H9 (cell line): ENCODE results near the gene PRKAR2A. TPM values are rescaled to one million over a fixed set of nuclear protein-coding genes. Genes with fewer than 3 reads are reported as not detected.
A peak's percentile ranks its signal among the peaks of the same experiment; 100 is the strongest.

Experiments used
- DNase-seq: peaks from one replicate; pipeline ENCODE4 v3.0.0-alpha.2; 2017
- H2AFZ ChIP-seq: one replicate; pipeline ENCODE4 v1.6.1; 2013; ENCODE audit warnings: mild to moderate bottlenecking, low read length, control low read depth, moderate library complexity
- H2AK5ac ChIP-seq: 2 replicates; pipeline ENCODE4 v1.6.1; 2013; ENCODE audit warnings: low read length, control low read depth, mixed read lengths; ENCODE audit not compliant: insufficient read length
- H2BK120ac ChIP-seq: one replicate; pipeline ENCODE4 v1.6.1; 2013; ENCODE audit warnings: low read depth, mild to moderate bottlenecking, low read length, control low read depth, inconsistent platforms; ENCODE audit not compliant: poor library complexity, severe bottlenecking
- H2BK12ac ChIP-seq: 2 replicates; pipeline ENCODE4 v1.6.1; 2013; ENCODE audit warnings: low read length, control low read depth, mixed read lengths, low read depth; ENCODE audit not compliant: insufficient read length
- H2BK15ac ChIP-seq: 2 replicates; pipeline ENCODE4 v1.6.1; 2013; ENCODE audit warnings: low read depth, low read length, control low read depth
- H2BK20ac ChIP-seq: one replicate; pipeline ENCODE4 v1.6.1; 2013; ENCODE audit warnings: low read depth, mild to moderate bottlenecking, low read length, control low read depth, inconsistent platforms; ENCODE audit not compliant: poor library complexity, severe bottlenecking
- H2BK5ac ChIP-seq: 2 replicates; pipeline ENCODE4 v1.6.1; 2013; ENCODE audit warnings: low read length, control low read depth, mixed read lengths; ENCODE audit not compliant: insufficient read length
- H3K14ac ChIP-seq: 2 replicates; pipeline ENCODE4 v1.6.1; 2013; ENCODE audit warnings: low read length, control low read depth; ENCODE audit not compliant: insufficient read depth
- H3K18ac ChIP-seq: 2 replicates; pipeline ENCODE4 v1.6.1; 2013; ENCODE audit warnings: low read depth, mild to moderate bottlenecking, mixed read lengths, low read length, control low read depth; ENCODE audit not compliant: insufficient read length
- H3K23ac ChIP-seq: 2 replicates; pipeline ENCODE4 v1.6.1; 2013; ENCODE audit warnings: low read length, control low read depth, mixed read lengths, low read depth; ENCODE audit not compliant: insufficient read length
- H3K23me2 ChIP-seq: 2 replicates; pipeline ENCODE4 v1.6.1; 2013; ENCODE audit warnings: low read depth, mild to moderate bottlenecking, mixed read lengths, low read length, control low read depth; ENCODE audit not compliant: insufficient read length, poor library complexity, severe bottlenecking
- H3K27ac ChIP-seq: 2 replicates; pipeline ENCODE4 v1.5.1; 2013; ENCODE audit warnings: low read length, control low read depth, mixed read lengths, low read depth; ENCODE audit not compliant: insufficient read length
- H3K27me3 ChIP-seq: 2 replicates; pipeline ENCODE4 v1.6.1; 2013; ENCODE audit warnings: low read length, control low read depth, inconsistent platforms; ENCODE audit not compliant: insufficient read depth
- H3K4ac ChIP-seq: 2 replicates; pipeline ENCODE4 v1.6.1; 2013; ENCODE audit warnings: low read depth, mild to moderate bottlenecking, control low read depth, inconsistent platforms, low read length, moderate library complexity
- H3K4me1 ChIP-seq: 2 replicates; pipeline ENCODE4 v1.6.1; 2013; ENCODE audit warnings: low read length, control low read depth, inconsistent platforms; ENCODE audit not compliant: insufficient read depth
- H3K4me2 ChIP-seq: 2 replicates; pipeline ENCODE4 v1.6.1; 2013; ENCODE audit warnings: low read length, control low read depth, mixed read lengths; ENCODE audit not compliant: insufficient read length, insufficient read depth
- H3K56ac ChIP-seq: 2 replicates; pipeline ENCODE4 v1.6.1; 2013; ENCODE audit warnings: low read depth, mild to moderate bottlenecking, mixed read lengths, low read length, control low read depth; ENCODE audit not compliant: insufficient read length
- H3K79me1 ChIP-seq: 2 replicates; pipeline ENCODE4 v1.6.1; 2013; ENCODE audit warnings: low read depth, mild to moderate bottlenecking, moderate library complexity, low read length, control low read depth, inconsistent platforms; ENCODE audit not compliant: insufficient read depth, poor library complexity, severe bottlenecking
- H3K79me2 ChIP-seq: 2 replicates; pipeline ENCODE4 v1.6.1; 2013; ENCODE audit warnings: low read length, control low read depth, inconsistent platforms; ENCODE audit not compliant: insufficient read depth
- H3K9ac ChIP-seq: 2 replicates; pipeline ENCODE4 v1.6.1; 2013; ENCODE audit warnings: low read length, control low read depth, mixed read lengths; ENCODE audit not compliant: insufficient read length; ENCODE audit errors: extremely low read depth
- H3K9me3 ChIP-seq: one replicate; pipeline ENCODE4 v1.6.1; 2013; ENCODE audit warnings: low read depth, low read length, inconsistent platforms; ENCODE audit not compliant: control insufficient read depth
- H3T11ph ChIP-seq: one replicate; pipeline ENCODE4 v1.6.1; 2013; ENCODE audit warnings: mild to moderate bottlenecking, low read length, control low read depth, inconsistent platforms
- H4K20me1 ChIP-seq: one replicate; pipeline ENCODE4 v1.6.1; 2013; ENCODE audit not compliant: control insufficient read depth, insufficient read length, insufficient read depth
- H4K5ac ChIP-seq: 2 replicates; pipeline ENCODE4 v1.6.1; 2013; ENCODE audit warnings: low read depth, mild to moderate bottlenecking, mixed read lengths, low read length, control low read depth; ENCODE audit not compliant: insufficient read length
- H4K8ac ChIP-seq: replicated peaks from 2 replicates; pipeline ENCODE4 v1.6.1; 2013; ENCODE audit warnings: low read length, control low read depth, mixed read lengths, low read depth; ENCODE audit not compliant: insufficient read length
- H4K91ac ChIP-seq: 2 replicates; pipeline ENCODE4 v1.6.1; 2013; ENCODE audit warnings: low read depth, mild to moderate bottlenecking, moderate library complexity, mixed read lengths, low read length, control low read depth; ENCODE audit not compliant: insufficient read length
- H3K27ac Mint-ChIP-seq, 3 experiments: 2 replicates in 2 of 3; 3 replicates in 1 of 3; pipeline ENCODE4 v1.8.0; 2020 to 2021; ENCODE audit warnings: mixed read lengths in 3 of 3, mild to moderate bottlenecking in 1 of 3, moderate library complexity in 1 of 3
- H3K27me3 Mint-ChIP-seq: 2 replicates; pipeline ENCODE4 v1.8.0; 2021; ENCODE audit warnings: low read depth, mild to moderate bottlenecking, moderate library complexity, mixed read lengths
- H3K36me3 Mint-ChIP-seq, 3 experiments: 2 replicates in 2 of 3; 3 replicates in 1 of 3; pipeline ENCODE4 v1.8.0; 2020 to 2021; ENCODE audit warnings: low read depth in 3 of 3, mixed read lengths in 3 of 3; ENCODE audit not compliant: insufficient read depth in 1 of 3
- H3K4me1 Mint-ChIP-seq, 2 experiments: 2 replicates each; pipeline ENCODE4 v1.8.0; 2020; ENCODE audit warnings: mixed read lengths in 2 of 2
- H3K4me3 Mint-ChIP-seq, 2 experiments: 2 replicates in 1 of 2; 3 replicates in 1 of 2; pipeline ENCODE4 v1.8.0; 2020 to 2021; ENCODE audit warnings: mild to moderate bottlenecking in 2 of 2, mixed read lengths in 2 of 2, moderate library complexity in 1 of 2
- H3K9me3 Mint-ChIP-seq, 2 experiments: 2 replicates in 1 of 2; 3 replicates in 1 of 2; pipeline ENCODE4 v1.8.0; 2020; ENCODE audit warnings: mild to moderate bottlenecking in 2 of 2, mixed read lengths in 2 of 2, moderate library complexity in 1 of 2
- WGBS: extraction: QIAGEN DNeasy Blood & Tissue Kit; methylation state at CpG from one replicate; pipeline ENCODE4 v1.1.7; 2013; ENCODE audit warnings: missing lambda C conversion rate, low lambda C conversion rate, mixed read lengths; ENCODE audit not compliant: insufficient read length; ENCODE audit errors: extremely low coverage; 5-methylcytosine and 5-hydroxymethylcytosine counted together
- total RNA-seq: library from RNA; stranded (reverse); gene quantifications from 2 replicates; pipeline ENCODE4 v1.2.1, GENCODE V29; 2021
- TF ChIP-seq, protein P1 (sequence below): fragments of 200-600 bp; sonication (generic); conservative IDR thresholded peaks from 3 replicates; pipeline ENCODE4 v1.8.0; 2021; ENCODE audit warnings: antibody characterized with exemption, mild to moderate bottlenecking

Gene PRKAR2A
- total RNA-seq, 1 experiment from 2014 or later = 39.1 TPM

GRCh38 chr3:48788544-48789162, 59.0 kb downstream of the PRKAR2A start:
- Histone ChIP-seq H3K23ac (no peak overlapping the region), H2BK120ac (no peak overlapping the region), H3K9me3 (no peaks in the 10 kb centered on the region), H3K4me1 (no peaks in the 10 kb centered on the region), H2AFZ (no peak overlapping the region), H3K56ac (no peak overlapping the region), H3T11ph (no peak overlapping the region), H3K79me2 (no peaks in the 10 kb centered on the region), H2BK5ac (no peak overlapping the region), H3K23me2 (no peaks in the 10 kb centered on the region), H4K8ac (no peak overlapping the region), H4K20me1 (no peaks in the 10 kb centered on the region), H2AK5ac (no peak overlapping the region), H2BK20ac (no peak overlapping the region), H3K4me2 (no peak overlapping the region), H2BK12ac (no peak overlapping the region), H3K9ac (no peak overlapping the region), H4K91ac (no peak overlapping the region), H3K27ac (no peak overlapping the region), H3K79me1 (no peaks in the 10 kb centered on the region), H2BK15ac (no peak overlapping the region), H3K27me3 (no peaks in the 10 kb centered on the region), H3K18ac (no peak overlapping the region), H3K14ac (no peak overlapping the region), H4K5ac (no peak overlapping the region), H3K4ac (no peak overlapping the region)
- H3K27ac Mint-ChIP-seq = peak overlapping the region in 1 of 3 experiments; percentile 17; a peak in 1 of 7 replicates
- H3K9me3 Mint-ChIP-seq = no peaks in the 10 kb centered on the region
- no peaks in the 10 kb centered on the region for H3K27me3 Mint-ChIP-seq
- DNase-seq = no peak
- H3K4me1 Mint-ChIP-seq = no peaks in the 10 kb centered on the region
- H3K4me3 Mint-ChIP-seq = no peak overlapping the region
- TF ChIP-seq, protein P1, sequence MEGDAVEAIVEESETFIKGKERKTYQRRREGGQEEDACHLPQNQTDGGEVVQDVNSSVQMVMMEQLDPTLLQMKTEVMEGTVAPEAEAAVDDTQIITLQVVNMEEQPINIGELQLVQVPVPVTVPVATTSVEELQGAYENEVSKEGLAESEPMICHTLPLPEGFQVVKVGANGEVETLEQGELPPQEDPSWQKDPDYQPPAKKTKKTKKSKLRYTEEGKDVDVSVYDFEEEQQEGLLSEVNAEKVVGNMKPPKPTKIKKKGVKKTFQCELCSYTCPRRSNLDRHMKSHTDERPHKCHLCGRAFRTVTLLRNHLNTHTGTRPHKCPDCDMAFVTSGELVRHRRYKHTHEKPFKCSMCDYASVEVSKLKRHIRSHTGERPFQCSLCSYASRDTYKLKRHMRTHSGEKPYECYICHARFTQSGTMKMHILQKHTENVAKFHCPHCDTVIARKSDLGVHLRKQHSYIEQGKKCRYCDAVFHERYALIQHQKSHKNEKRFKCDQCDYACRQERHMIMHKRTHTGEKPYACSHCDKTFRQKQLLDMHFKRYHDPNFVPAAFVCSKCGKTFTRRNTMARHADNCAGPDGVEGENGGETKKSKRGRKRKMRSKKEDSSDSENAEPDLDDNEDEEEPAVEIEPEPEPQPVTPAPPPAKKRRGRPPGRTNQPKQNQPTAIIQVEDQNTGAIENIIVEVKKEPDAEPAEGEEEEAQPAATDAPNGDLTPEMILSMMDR = no peak
- WGBS = no CpG with 5 or more reads among the region's 1 CpG
- H3K36me3 Mint-ChIP-seq = peaks cover 0 to 2% (median 0%) of the 10 kb centered on the region in 3 experiments; a peak in 2 of 7 replicates
